ENCODE data around the gene SPTBN2. TPM values are rescaled to one million over a fixed set of nuclear protein-coding genes. Genes with fewer than 3 reads are reported as not detected.
A peak's percentile ranks its signal among the peaks of the same experiment; 100 is the strongest.

SPTBN2 gene
- total and polyA plus RNA-seq, 2 experiments from 2014 or later: 0.22 TPM; not detected in 1

- no peak overlapping the region for H3K27ac ChIP-seq
- H3K4me2 ChIP-seq (ENCODE audit: unreplicated experiment): peak overlapping the region; percentile 70
- no peaks in the 10 kb centered on the region for H3K9me2 ChIP-seq (ENCODE audit: insufficient read depth)
- H3K36me3 ChIP-seq (ENCODE audit: low read depth): no peaks in the 10 kb centered on the region
- H3K4me3 ChIP-seq: peak overlapping the region; percentile 85
- 54 to 59% methylated on average over 41 to 45 of the region's 45 CpGs for WGBS, 2 experiments (ENCODE audit: low coverage in 1 of 2, low lambda C conversion rate in 2 of 2, missing lambda C conversion rate in 2 of 2)
- no peaks in the 10 kb centered on the region for H3K9me3 ChIP-seq (ENCODE audit: low read depth)
- H4K20me1 ChIP-seq (ENCODE audit: insufficient read depth): no peaks in the 10 kb centered on the region
- TF ChIP-seq EZH2 (IDR thresholded peaks at IDR 0.05; ENCODE audit: insufficient read depth, poor library complexity, severe bottlenecking): no peak
- no peak for TF ChIP-seq EZH2phosphoT487 (IDR thresholded peaks at IDR 0.05; ENCODE audit: insufficient read depth, low read depth)
- no peaks in the 10 kb centered on the region for H3K79me2 ChIP-seq (ENCODE audit: insufficient read depth)
- in situ Hi-C loops (cut with MboI): no loop called here
- 0 out of 2 replicates have a peak overlapping the region, but pooled peaks have one; percentile 87 for H3K9ac ChIP-seq
- peaks cover 11% of the 10 kb centered on the region; the same call in 1 of the 2 replicates for H3K4me1 ChIP-seq (ENCODE audit: insufficient read depth)
- H2AFZ ChIP-seq: peak overlapping the region; percentile 96
- no peaks in the 10 kb centered on the region for H3K27me3 ChIP-seq (replicated peaks; ENCODE audit: insufficient read depth)
- peaks cover 4% of the 10 kb centered on the region; the same call in 1 of the 2 replicates for H3F3A ChIP-seq (ENCODE audit: insufficient read depth)
- DNase-seq: peak; percentile 32
These were observed 16.6 kb upstream of the SPTBN2 start for GRCh38 chr11:66745356-66746235.

- no peak overlapping the region for H3K27ac ChIP-seq
- H3K36me3 ChIP-seq (ENCODE audit: low read depth): no peaks in the 10 kb centered on the region
- H3K4me1 ChIP-seq (ENCODE audit: insufficient read depth): peaks cover 18% of the 10 kb centered on the region; the same call in 1 of the 2 replicates
- peak overlapping the region; percentile 85 for H3K4me3 ChIP-seq
- no peaks in the 10 kb centered on the region for H3K79me2 ChIP-seq (ENCODE audit: insufficient read depth)
- peak overlapping the region; percentile 87 for H3K9ac ChIP-seq
- in situ Hi-C loops (cut with MboI): no loop called here
- H3K9me2 ChIP-seq (ENCODE audit: insufficient read depth): no peaks in the 10 kb centered on the region
- peak overlapping the region; percentile 94 for H3K4me2 ChIP-seq (ENCODE audit: unreplicated experiment)
- H3K9me3 ChIP-seq (ENCODE audit: low read depth): no peaks in the 10 kb centered on the region
- H3K27me3 ChIP-seq (replicated peaks; ENCODE audit: insufficient read depth): no peaks in the 10 kb centered on the region
- DNase-seq: peak; percentile 89
- peaks cover 4% of the 10 kb centered on the region; the same call in 1 of the 2 replicates for H3F3A ChIP-seq (ENCODE audit: insufficient read depth)
- no peaks in the 10 kb centered on the region for H4K20me1 ChIP-seq (ENCODE audit: insufficient read depth)
- TF ChIP-seq EZH2 (IDR thresholded peaks at IDR 0.05; ENCODE audit: insufficient read depth, poor library complexity, severe bottlenecking): no peak
- no peak for TF ChIP-seq EZH2phosphoT487 (IDR thresholded peaks at IDR 0.05; ENCODE audit: insufficient read depth, low read depth)
- peak overlapping the region; percentile 96 for H2AFZ ChIP-seq
- whole genome bisulfite sequencing, 2 experiments (ENCODE audit: low coverage in 1 of 2, low lambda C conversion rate in 2 of 2, missing lambda C conversion rate in 2 of 2): 1 to 2% methylated on average over 31 to 73 of the region's 95 CpGs
These were observed 15.7 kb upstream of the SPTBN2 start for GRCh38 chr11:66744485-66745355.

DNA sequence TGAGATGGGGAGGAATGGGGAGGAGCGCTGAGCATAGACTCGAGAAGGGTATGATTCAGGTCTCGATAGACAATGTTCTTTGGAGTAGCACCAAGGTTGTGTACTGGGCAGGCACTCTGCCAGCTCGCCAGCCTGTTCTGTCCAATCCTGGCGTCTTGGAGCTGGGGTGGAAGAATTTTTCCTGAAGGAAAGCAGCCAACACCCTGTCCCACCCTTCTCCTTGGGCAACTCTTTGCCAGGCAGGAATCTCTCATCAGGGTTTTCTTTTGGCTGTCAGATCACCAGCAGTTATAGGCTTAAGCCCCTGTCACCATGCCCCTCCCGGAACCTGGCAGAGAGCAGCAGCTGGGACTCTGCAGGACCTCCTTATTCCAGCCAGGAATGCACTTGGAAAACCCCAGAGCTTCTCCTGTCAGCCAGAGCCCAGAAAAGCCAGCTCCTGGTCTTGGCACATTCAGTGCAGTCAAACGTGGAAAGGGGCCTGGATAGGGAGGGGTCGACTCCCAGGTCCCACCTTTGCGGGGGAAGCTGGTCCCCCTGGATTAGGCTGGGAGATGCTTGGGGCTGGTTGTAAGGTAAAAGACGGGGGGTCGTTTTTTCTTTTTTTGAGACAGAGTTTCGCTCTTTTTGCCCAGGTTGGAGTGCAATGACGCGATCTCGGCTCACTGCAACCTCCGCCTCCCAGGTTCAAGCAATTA, 14.4 kb upstream of the SPTBN2 start:
- no peak for DNase-seq
- H3K4me3 ChIP-seq: peak overlapping the region; percentile 85
- 79 to 86% methylated on average over 15 to 16 of the region's 16 CpGs for WGBS, 2 experiments (ENCODE audit: low coverage in 1 of 2, low lambda C conversion rate in 2 of 2, missing lambda C conversion rate in 2 of 2)

More for the DNA sequence above, 14.4 kb upstream of the SPTBN2 start:
- Histone ChIP-seq H3K79me2 (ENCODE audit: insufficient read depth) (no peaks in the 10 kb centered on the region), H3K9me2 (ENCODE audit: insufficient read depth) (no peaks in the 10 kb centered on the region), H3K36me3 (ENCODE audit: low read depth) (no peaks in the 10 kb centered on the region), H3K27me3 (replicated peaks; ENCODE audit: insufficient read depth) (no peaks in the 10 kb centered on the region), H3K4me1 (ENCODE audit: insufficient read depth) (peaks cover 15% of the 10 kb centered on the region; the same call in 1 of the 2 replicates), H3K9me3 (ENCODE audit: low read depth) (no peaks in the 10 kb centered on the region), H4K20me1 (ENCODE audit: insufficient read depth) (no peaks in the 10 kb centered on the region), H3F3A (ENCODE audit: insufficient read depth) (peaks cover 4% of the 10 kb centered on the region; the same call in 1 of the 2 replicates), H3K9ac (no peak overlapping the region), H2AFZ (peak overlapping the region; percentile 96), H3K4me2 (ENCODE audit: unreplicated experiment) (peak overlapping the region; percentile 94), H3K27ac (no peak overlapping the region)
- TF ChIP-seq EZH2 (IDR thresholded peaks at IDR 0.05; ENCODE audit: insufficient read depth, poor library complexity, severe bottlenecking): no peak
- no peak for TF ChIP-seq EZH2phosphoT487 (IDR thresholded peaks at IDR 0.05; ENCODE audit: insufficient read depth, low read depth)
- in situ Hi-C loops (cut with MboI): no loop called here
